Body of pancreas (tissue), 4 donors: Measurements from ENCODE around the gene PTPRQ.

Experiments used
- CTCF ChIP-seq, 7 experiments: fragments of 450-650 bp in 4 of 7; fragments of 200-600 bp in 3 of 7; sonication (generic) in 3 of 7; IDR thresholded peaks; one replicate each; pipeline ENCODE4 v1.5.1; 2016 to 2019; ENCODE audit warnings: antibody characterized with exemption in 7 of 7
- POLR2A ChIP-seq, 3 donors: fragments of 450-650 bp; IDR thresholded peaks; one replicate each; pipeline ENCODE4 v1.6.1; 2016; ENCODE audit warnings: antibody characterized with exemption in 3 of 3, mild to moderate bottlenecking in 2 of 3

- no peak for TF ChIP-seq CTCF (IDR thresholded peaks at IDR 0.05)
- TF ChIP-seq POLR2A (IDR thresholded peaks at IDR 0.05), result no peak
Observed at GRCh38 chr12:80634903-80635302, 190.9 kb downstream of the PTPRQ start.
